Measurements from ENCODE around the gene CDC42BPA. TPM values are rescaled to one million over a fixed set of nuclear protein-coding genes. Genes with fewer than 3 reads are reported as not detected.

Gene CDC42BPA
- 39.3 and 54.9 TPM in 2 replicates for total RNA-seq

GRCh38 chr1:227318016-227318852 lies at the start of gene CDC42BPA:
TSS of gene CDC42BPA (minus strand) at chr1:227318492. CDS start at chr1:227317182, 1,310 bp downstream.

GRCh38 chr1:226940029-226940805 lies 378.1 kb downstream of the CDC42BPA start, which contains the start of gene COQ8A:
TSS of gene COQ8A (plus strand) at chr1:226940294. CDS start at chr1:226961386, 21,092 bp downstream.

Small RNAs within 50 kb of the gene (small RNA-seq; reads per million reads assigned to genes)
- not detected for gene AL353689.1

Other genes with a start within 250 kb of the CDC42BPA start
- 5.9 and 7.4 TPM in 2 replicates for gene ZNF678, start 245.1 kb upstream of the CDC42BPA start, total RNA-seq

Data from subcutaneous preadipocyte (primary cell).